HTR-8/SVneo (cell line): ENCODE measurements around the gene DNA2.
"Not testable (repeated sequence)": the region's sequence is repeated elsewhere in the genome, so short reads cannot be mapped to it uniquely, and the experiment has no call there.

Experiments used
- DNase-seq: peaks from one replicate; pipeline ENCODE4 v3.0.0; 2011; ENCODE audit warnings: low spot score, mixed read lengths; ENCODE audit not compliant: insufficient read length
- FAIRE-seq: peaks from 2 replicates; lab custom pipeline; 2011; peaks lifted over from hg19 to GRCh38; lab: Jason Lieb, UNC

The DNA2 gene

GRCh38 chr10:68449698-68450097, 22.1 kb downstream of the DNA2 start:
- not testable (repeated sequence) for DNase-seq, FAIRE-seq

GRCh38 chr10:68446179-68446578, 25.6 kb downstream of the DNA2 start:
- DNase-seq (no peak), FAIRE-seq (no peak)

GRCh38 chr10:68442971-68443370, 28.8 kb downstream of the DNA2 start:
- FAIRE-seq, result no peak
- DNase-seq, result no peak

GRCh38 chr10:68440898-68441297, 30.9 kb downstream of the DNA2 start:
- DNase-seq (no peak), FAIRE-seq (no peak)

GRCh38 chr10:68435803-68436202, 36.0 kb downstream of the DNA2 start:
- no peak for FAIRE-seq
- no peak for DNase-seq

GRCh38 chr10:68434657-68435056, 37.1 kb downstream of the DNA2 start:
- peak; percentile 63 for FAIRE-seq
- no peak for DNase-seq

- no peak for DNase-seq
- no peak for FAIRE-seq
Measured at GRCh38 chr10:68428396-68429104, 43.2 kb downstream of the DNA2 start.

- no peak for FAIRE-seq
- no peak for DNase-seq
Measured at GRCh38 chr10:68424454-68425014, 47.2 kb downstream of the DNA2 start.

GRCh38 chr10:68423522-68423921, 48.3 kb downstream of the DNA2 start:
- FAIRE-seq (no peak), DNase-seq (no peak)

- FAIRE-seq (no peak), DNase-seq (no peak)
Measured at GRCh38 chr10:68419376-68419775, 52.4 kb downstream of the DNA2 start.

GRCh38 chr10:68408898-68409518, 62.8 kb downstream of the DNA2 start:
- DNase-seq (no peak), FAIRE-seq (no peak)

- FAIRE-seq (peak; percentile 20), DNase-seq (peak; percentile 80)
Measured at GRCh38 chr10:68406815-68407548, 64.8 kb downstream of the DNA2 start, which contains the start of gene RUFY2. Gene RUFY2, minus strand, starts transcription at chr10:68407277. Its CDS starts 88 bp downstream, at chr10:68407189.

- DNase-seq (peak; percentile 76), FAIRE-seq (peak; percentile 81)
Measured at GRCh38 chr10:68406111-68406814, 65.5 kb downstream of the DNA2 start.

- FAIRE-seq (no peak), DNase-seq (no peak)
Measured at GRCh38 chr10:68403701-68404100, 68.1 kb downstream of the DNA2 start.

- no peak for DNase-seq
- FAIRE-seq, result no peak
Measured at GRCh38 chr10:68402276-68402675, 69.5 kb downstream of the DNA2 start.

- FAIRE-seq, result no peak
Measured at GRCh38 chr10:68397005-68397404, 74.8 kb downstream of the DNA2 start.

GRCh38 chr10:68385740-68386139, 86.0 kb downstream of the DNA2 start:
- no peak for DNase-seq
- FAIRE-seq, result no peak

More at GRCh38 chr10:68397005-68397404, 74.8 kb downstream of the DNA2 start:
- no peak for DNase-seq

GRCh38 chr10:68371604-68372003, 100.2 kb downstream of the DNA2 start:
- FAIRE-seq (no peak), DNase-seq (no peak)

- FAIRE-seq (no peak), DNase-seq (no peak)
Measured at GRCh38 chr10:68367121-68367520, 104.7 kb downstream of the DNA2 start.

- FAIRE-seq (no peak), DNase-seq (no peak)
Measured at GRCh38 chr10:68366600-68366999, 105.2 kb downstream of the DNA2 start.
